ENCODE data around the gene RAD51B. TPM values are rescaled to one million over a fixed set of nuclear protein-coding genes. Genes with fewer than 3 reads are reported as not detected.

Gene RAD51B
- total and polyA plus RNA-seq, 4 donors = 2.8 to 39.6 (median 13.3) TPM; not detected in 1

DNA sequence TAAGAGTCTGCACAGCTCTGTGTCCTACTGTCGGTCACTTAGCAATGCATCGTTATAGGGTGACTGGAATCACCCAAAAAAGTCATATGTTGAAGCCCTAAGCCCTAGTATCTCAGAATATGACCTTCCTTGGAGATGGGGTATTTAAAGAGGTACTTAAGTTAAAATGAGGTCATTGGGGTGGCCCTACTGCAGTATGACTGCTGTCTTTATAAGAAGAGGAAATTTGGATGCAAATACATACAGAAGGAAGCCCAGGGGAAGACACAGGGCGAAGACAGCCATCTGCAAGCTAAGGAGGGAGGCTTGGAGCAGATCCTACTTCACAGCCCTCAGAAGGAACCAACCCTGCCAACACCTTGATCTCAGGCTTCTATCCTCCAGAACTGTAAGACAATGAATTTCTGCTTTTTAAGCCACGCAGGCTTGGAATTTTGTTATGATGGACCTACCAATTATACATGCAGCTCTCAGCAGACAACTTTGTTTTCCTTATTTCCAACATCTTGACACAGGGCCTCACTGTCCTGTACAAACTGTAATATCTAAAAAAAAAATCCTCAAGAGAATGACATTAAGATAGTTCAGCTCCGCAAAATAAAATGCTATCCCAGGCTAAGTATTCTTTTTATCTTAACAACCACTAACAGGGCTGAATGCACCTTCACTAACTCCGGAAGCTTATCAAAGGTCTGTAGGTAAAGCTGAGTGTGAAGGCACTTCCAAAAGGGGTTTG, 932.9 kb downstream of the RAD51B start:
- no peak for ATAC-seq (ENCODE audit: low FRiP score)
- intact Hi-C loops (cut with DNase I) = no loop called here
- H3K36me3 ChIP-seq (ENCODE audit: control insufficient read depth in 1 of 2, insufficient read depth in 2 of 2, low read length in 1 of 2) = no peaks in the 10 kb centered on the region
- H3K4me3 ChIP-seq (ENCODE audit: low read length in 2 of 2) = no peak overlapping the region
- no peak for DNase-seq
- H3K4me1 ChIP-seq (ENCODE audit: control insufficient read depth in 1 of 2, insufficient read depth in 2 of 2, low read length in 2 of 2) = no peaks in the 10 kb centered on the region
- no peaks in the 10 kb centered on the region for H3K9me3 ChIP-seq (ENCODE audit: control insufficient read depth, low read length)
- H3K27ac ChIP-seq (ENCODE audit: low read depth in 1 of 2, low read length in 2 of 2) = no peak overlapping the region
- H3K27me3 ChIP-seq (ENCODE audit: control insufficient read depth in 1 of 2, insufficient read depth in 2 of 2, low read length in 1 of 2) = no peaks in the 10 kb centered on the region
- 95 to 97% methylated on average over 6 of the region's 6 CpGs for WGBS, 2 donors

GRCh38 chr14:68753690-68754089, 934.1 kb downstream of the RAD51B start:
- Histone ChIP-seq H3K4me3 (ENCODE audit: low read length in 2 of 2) (no peak overlapping the region), H3K27me3 (ENCODE audit: control insufficient read depth in 1 of 2, insufficient read depth in 2 of 2, low read length in 1 of 2) (no peaks in the 10 kb centered on the region), H3K4me1 (ENCODE audit: control insufficient read depth in 1 of 2, insufficient read depth in 2 of 2, low read length in 2 of 2) (no peaks in the 10 kb centered on the region), H3K27ac (ENCODE audit: low read depth in 1 of 2, low read length in 2 of 2) (no peak overlapping the region), H3K9me3 (ENCODE audit: control insufficient read depth, low read length) (no peaks in the 10 kb centered on the region), H3K36me3 (ENCODE audit: control insufficient read depth in 1 of 2, insufficient read depth in 2 of 2, low read length in 1 of 2) (no peaks in the 10 kb centered on the region)
- 59 to 72% methylated on average over 4 of the region's 4 CpGs for WGBS, 2 donors
- ATAC-seq (ENCODE audit: low FRiP score) = no peak
- intact Hi-C loops (cut with DNase I) = no loop called here
- DNase-seq = no peak

DNA sequence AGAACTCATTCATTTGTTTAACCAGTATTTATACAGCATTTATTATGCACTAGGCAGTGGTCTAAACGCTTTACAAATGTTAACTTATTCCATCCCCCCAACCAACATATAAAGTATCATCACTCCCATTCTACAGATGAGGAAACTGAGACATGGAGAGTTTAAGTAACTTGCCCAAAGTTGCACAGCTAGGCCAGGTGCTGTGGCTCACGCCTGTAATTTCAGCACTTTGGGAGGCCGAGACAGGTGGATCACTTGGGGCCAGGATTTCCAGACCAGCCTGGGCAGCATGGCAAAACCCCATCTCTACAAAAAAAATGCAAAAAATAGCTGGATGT, 935.4 kb downstream of the RAD51B start:
- Histone ChIP-seq H3K4me1 (ENCODE audit: control insufficient read depth in 1 of 2, insufficient read depth in 2 of 2, low read length in 2 of 2) (no peaks in the 10 kb centered on the region), H3K36me3 (ENCODE audit: control insufficient read depth in 1 of 2, insufficient read depth in 2 of 2, low read length in 1 of 2) (no peaks in the 10 kb centered on the region), H3K4me3 (ENCODE audit: low read length in 2 of 2) (no peak overlapping the region), H3K9me3 (ENCODE audit: control insufficient read depth, low read length) (no peaks in the 10 kb centered on the region), H3K27me3 (ENCODE audit: control insufficient read depth in 1 of 2, insufficient read depth in 2 of 2, low read length in 1 of 2) (no peaks in the 10 kb centered on the region), H3K27ac (ENCODE audit: low read depth in 1 of 2, low read length in 2 of 2) (no peak overlapping the region)
- WGBS, 2 donors = 98% methylated on average over 3 of the region's 3 CpGs
- DNase-seq = no peak
- intact Hi-C loops (cut with DNase I) = loop anchor here in 1 of 2 donors (5.0 kb wide), 1 partner anchor 38 kb away; no protein-coding TSS in a partner anchor
- ATAC-seq (ENCODE audit: low FRiP score) = no peak

DNA sequence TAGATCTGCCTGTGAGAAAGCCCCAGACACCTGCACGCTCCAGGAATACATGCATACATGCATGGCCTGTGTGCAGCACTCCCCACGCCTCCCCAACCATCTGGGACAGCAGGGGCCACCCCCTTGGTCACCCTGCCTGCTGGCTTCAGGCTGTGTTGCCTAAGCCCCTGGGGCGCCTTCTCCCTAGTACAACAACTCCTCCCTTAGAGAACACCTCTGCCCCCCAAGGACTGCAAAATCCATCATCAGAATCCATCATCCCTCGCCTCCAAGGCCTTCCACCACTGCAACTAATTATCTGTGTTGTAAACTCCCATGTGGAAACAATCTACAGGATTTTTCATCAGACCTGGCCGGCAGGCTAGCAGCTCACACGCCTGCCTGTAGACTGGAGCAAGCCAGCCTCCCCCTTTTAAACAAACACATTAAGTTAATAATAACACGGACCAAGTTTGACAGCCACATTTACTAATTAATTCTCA, 936.5 kb downstream of the RAD51B start:
- ATAC-seq (ENCODE audit: low FRiP score) (no peak), DNase-seq (no peak)
- H3K9me3 ChIP-seq (ENCODE audit: control insufficient read depth, low read length) = no peaks in the 10 kb centered on the region
- no peaks in the 10 kb centered on the region for H3K4me1 ChIP-seq (ENCODE audit: control insufficient read depth in 1 of 2, insufficient read depth in 2 of 2, low read length in 2 of 2)
- intact Hi-C loops (cut with DNase I) = loop anchor here in 1 of 2 donors (5.0 kb wide), 1 partner anchor 39 kb away; no protein-coding TSS in a partner anchor
- H3K27me3 ChIP-seq (ENCODE audit: control insufficient read depth in 1 of 2, insufficient read depth in 2 of 2, low read length in 1 of 2) = no peaks in the 10 kb centered on the region
- no peaks in the 10 kb centered on the region for H3K36me3 ChIP-seq (ENCODE audit: control insufficient read depth in 1 of 2, insufficient read depth in 2 of 2, low read length in 1 of 2)
- H3K4me3 ChIP-seq (ENCODE audit: low read length in 2 of 2) = no peak overlapping the region
- H3K27ac ChIP-seq (ENCODE audit: low read depth in 1 of 2, low read length in 2 of 2) = no peak overlapping the region
- 86 to 88% methylated on average over 7 of the region's 7 CpGs for WGBS, 2 donors

DNA sequence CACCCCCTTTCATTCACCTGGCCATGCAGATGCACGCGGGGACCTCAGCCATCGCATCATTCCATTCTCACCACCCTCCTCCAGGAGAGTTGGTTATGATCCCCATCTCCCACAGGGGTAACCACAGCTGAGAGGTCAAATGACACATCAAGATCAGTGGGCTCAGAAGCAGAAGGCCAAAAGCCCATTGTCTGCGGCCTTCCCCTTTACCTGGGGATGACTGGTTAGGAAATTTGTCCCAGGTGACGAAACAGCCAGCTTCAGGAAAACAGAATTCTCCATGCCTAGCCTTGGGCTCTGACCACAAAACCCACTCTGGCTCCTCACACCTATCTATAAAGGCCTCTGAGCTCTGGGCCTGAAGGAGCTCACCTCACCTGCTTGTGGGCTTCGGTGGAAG, 937.2 kb downstream of the RAD51B start:
- no peak overlapping the region for H3K27ac ChIP-seq (ENCODE audit: low read depth in 1 of 2, low read length in 2 of 2)
- H3K27me3 ChIP-seq (ENCODE audit: control insufficient read depth in 1 of 2, insufficient read depth in 2 of 2, low read length in 1 of 2) = no peaks in the 10 kb centered on the region
- no peaks in the 10 kb centered on the region for H3K36me3 ChIP-seq (ENCODE audit: control insufficient read depth in 1 of 2, insufficient read depth in 2 of 2, low read length in 1 of 2)
- no peaks in the 10 kb centered on the region for H3K4me1 ChIP-seq (ENCODE audit: control insufficient read depth in 1 of 2, insufficient read depth in 2 of 2, low read length in 2 of 2)
- ATAC-seq (ENCODE audit: low FRiP score) (no peak), DNase-seq (peak in 1 of 2 donors; percentile 24)
- 97 to 100% methylated on average over 6 of the region's 6 CpGs for WGBS, 2 donors
- H3K4me3 ChIP-seq (ENCODE audit: low read length in 2 of 2) = no peak overlapping the region
- H3K9me3 ChIP-seq (ENCODE audit: control insufficient read depth, low read length) = no peaks in the 10 kb centered on the region
- intact Hi-C loops (cut with DNase I) = loop anchor here in 1 of 2 donors (5.0 kb wide), 1 partner anchor 39 kb away; no protein-coding TSS in a partner anchor

DNA sequence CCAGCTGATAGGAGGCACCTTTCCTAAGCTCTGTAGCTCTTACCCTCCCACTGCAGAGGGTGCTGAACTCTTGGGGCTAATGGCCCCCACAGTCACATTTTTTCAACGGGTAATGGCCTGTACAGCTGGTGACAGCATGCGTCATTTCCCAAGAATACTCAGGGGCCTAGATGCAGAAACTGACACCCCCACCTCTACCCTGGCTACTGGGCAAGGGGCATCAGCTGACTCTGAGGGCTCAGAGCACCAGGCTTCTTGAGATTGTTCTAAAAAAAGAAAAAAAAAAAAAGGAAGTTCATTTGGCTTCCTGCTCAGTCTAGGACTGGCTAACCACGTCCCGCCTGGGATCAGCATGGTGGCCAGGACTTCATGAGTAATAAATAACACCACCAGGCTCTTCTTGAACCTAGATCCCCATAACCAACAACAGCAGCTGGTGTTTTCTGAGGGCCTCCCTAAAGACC, 938.1 kb downstream of the RAD51B start:
- WGBS, 2 donors = 51 to 52% methylated on average over 4 of the region's 4 CpGs
- peak in 1 of 2 donors; percentile 85 for DNase-seq
- Histone ChIP-seq H3K27ac (ENCODE audit: low read depth in 1 of 2, low read length in 2 of 2) (no peak overlapping the region), H3K9me3 (ENCODE audit: control insufficient read depth, low read length) (no peaks in the 10 kb centered on the region), H3K27me3 (ENCODE audit: control insufficient read depth in 1 of 2, insufficient read depth in 2 of 2, low read length in 1 of 2) (no peaks in the 10 kb centered on the region), H3K4me1 (ENCODE audit: control insufficient read depth in 1 of 2, insufficient read depth in 2 of 2, low read length in 2 of 2) (no peaks in the 10 kb centered on the region), H3K4me3 (ENCODE audit: low read length in 2 of 2) (no peak overlapping the region), H3K36me3 (ENCODE audit: control insufficient read depth in 1 of 2, insufficient read depth in 2 of 2, low read length in 1 of 2) (no peaks in the 10 kb centered on the region)
- peak; percentile 53 for ATAC-seq (ENCODE audit: low FRiP score)
- intact Hi-C loops (cut with DNase I) = loop anchor here in 1 of 2 donors (5.0 kb wide), 1 partner anchor 40 kb away; no protein-coding TSS in a partner anchor

DNA sequence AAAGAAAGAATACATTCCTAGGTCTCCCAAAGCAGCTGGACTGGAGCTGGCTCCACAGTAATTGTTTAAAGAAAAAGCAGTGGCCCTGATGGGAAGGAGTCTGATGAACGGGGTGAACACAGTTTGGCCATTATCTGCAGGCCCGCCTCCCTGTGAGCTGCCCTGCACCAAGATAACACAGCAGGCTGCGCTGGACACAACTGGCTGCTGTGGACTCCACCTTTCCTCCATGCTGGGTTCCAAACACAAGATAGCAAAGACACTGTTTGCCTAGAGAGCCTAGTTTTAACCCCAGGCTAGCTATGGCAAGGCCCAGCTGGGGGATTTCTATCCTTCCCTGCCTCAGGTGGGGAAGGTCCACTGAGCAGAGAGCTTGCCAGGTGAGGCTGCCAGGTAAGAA, 938.7 kb downstream of the RAD51B start:
- intact Hi-C loops (cut with DNase I) = loop anchor here in 1 of 2 donors (5.0 kb wide), 1 partner anchor 41 kb away; no protein-coding TSS in a partner anchor
- H3K4me1 ChIP-seq (ENCODE audit: control insufficient read depth in 1 of 2, insufficient read depth in 2 of 2, low read length in 2 of 2) = no peaks in the 10 kb centered on the region
- no peak overlapping the region for H3K27ac ChIP-seq (ENCODE audit: low read depth in 1 of 2, low read length in 2 of 2)
- no peaks in the 10 kb centered on the region for H3K9me3 ChIP-seq (ENCODE audit: control insufficient read depth, low read length)
- H3K36me3 ChIP-seq (ENCODE audit: control insufficient read depth in 1 of 2, insufficient read depth in 2 of 2, low read length in 1 of 2) = no peaks in the 10 kb centered on the region
- no peak overlapping the region for H3K4me3 ChIP-seq (ENCODE audit: low read length in 2 of 2)
- H3K27me3 ChIP-seq (ENCODE audit: control insufficient read depth in 1 of 2, insufficient read depth in 2 of 2, low read length in 1 of 2) = no peaks in the 10 kb centered on the region
- no peak for ATAC-seq (ENCODE audit: low FRiP score)
- DNase-seq = peak in 1 of 2 donors; percentile 56
- WGBS, 2 donors = 86 to 93% methylated on average over 3 of the region's 3 CpGs

- H3K27ac ChIP-seq (ENCODE audit: low read depth in 1 of 2, low read length in 2 of 2) = no peak overlapping the region
- WGBS, 2 donors = 97 to 98% methylated on average over 8 of the region's 8 CpGs
- H3K4me1 ChIP-seq (ENCODE audit: control insufficient read depth in 1 of 2, insufficient read depth in 2 of 2, low read length in 2 of 2) = no peaks in the 10 kb centered on the region
- no peaks in the 10 kb centered on the region for H3K9me3 ChIP-seq (ENCODE audit: control insufficient read depth, low read length)
- DNase-seq (peak; percentile 5 to 6), ATAC-seq (ENCODE audit: low FRiP score) (no peak)
- no peak overlapping the region for H3K4me3 ChIP-seq (ENCODE audit: low read length in 2 of 2)
- H3K27me3 ChIP-seq (ENCODE audit: control insufficient read depth in 1 of 2, insufficient read depth in 2 of 2, low read length in 1 of 2) = no peaks in the 10 kb centered on the region
- intact Hi-C loops (cut with DNase I) = loop anchor here in 1 of 2 donors (5.0 kb wide), 1 partner anchor 42 kb away; no protein-coding TSS in a partner anchor
- no peaks in the 10 kb centered on the region for H3K36me3 ChIP-seq (ENCODE audit: control insufficient read depth in 1 of 2, insufficient read depth in 2 of 2, low read length in 1 of 2)
These were observed 939.5 kb downstream of the RAD51B start for GRCh38 chr14:68759017-68759560.

All from aorta (tissue), 5 donors.